HepG2 (cell line): ENCODE measurements around the gene ARL10. TPM values are rescaled to one million over a fixed set of nuclear protein-coding genes. Genes with fewer than 3 reads are reported as not detected.

Source experiments
- CBX5 ChIP-seq: sonication (generic); formaldehyde crosslinking; IDR thresholded peaks from 2 replicates; pipeline ENCODE4 v1.4.0; 2020; ENCODE audit warnings: missing genetic modification reagents, borderline replicate concordance
- GZF1 ChIP-seq: sonication (generic); formaldehyde crosslinking; IDR thresholded peaks from 2 replicates; pipeline ENCODE4 v1.5.1; 2020; ENCODE audit warnings: mild to moderate bottlenecking, missing genetic modification reagents
- HBP1 ChIP-seq: IDR thresholded peaks from 2 replicates; pipeline ENCODE4 v1.6.1; 2016; ENCODE audit warnings: low read depth, control low read depth
- PBX3 ChIP-seq: sonication (generic); formaldehyde crosslinking; IDR thresholded peaks from 2 replicates; pipeline ENCODE4 v1.8.1; 2023; ENCODE audit warnings: missing genetic modification reagents, inconsistent platforms, borderline replicate concordance
- RBM39 ChIP-seq: fragments of 200-400 bp; formaldehyde crosslinking; IDR thresholded peaks from one replicate; pipeline ENCODE4 v1.6.1; 2018; ENCODE audit warnings: antibody characterized with exemption, mild to moderate bottlenecking, low read depth, low read length; ENCODE audit not compliant: poor library complexity, severe bottlenecking
- THYN1 ChIP-seq: sonication (generic); formaldehyde crosslinking; IDR thresholded peaks from 2 replicates; pipeline ENCODE4 v1.8.1; 2023; ENCODE audit warnings: low read depth, mild to moderate bottlenecking, moderate library complexity, missing genetic modification reagents, borderline replicate concordance
- TRIM22 ChIP-seq: fragments of 450-650 bp; IDR thresholded peaks from 2 replicates; pipeline ENCODE4 v1.6.1; 2017
- U2AF1 ChIP-seq: fragments of 200-400 bp; formaldehyde crosslinking; optimal IDR thresholded peaks from 2 replicates; pipeline ENCODE3; 2017; ENCODE audit warnings: mild to moderate bottlenecking, low read depth, low read length
- U2AF2 ChIP-seq: fragments of 200-400 bp; formaldehyde crosslinking; IDR thresholded peaks from 2 replicates; pipeline ENCODE4 v1.6.1; 2017; ENCODE audit warnings: low read depth, mild to moderate bottlenecking, low read length
- ZC3H13 ChIP-seq: sonication (generic); formaldehyde crosslinking; IDR thresholded peaks from 2 replicates; pipeline ENCODE4 v1.8.1; 2023; ENCODE audit warnings: mild to moderate bottlenecking, missing genetic modification reagents, moderate library complexity
- ZNF124 ChIP-seq: sonication (generic); formaldehyde crosslinking; IDR thresholded peaks from 2 replicates; pipeline ENCODE4 v1.4.0; 2020; ENCODE audit warnings: missing genetic modification reagents
- ZNF138 ChIP-seq: sonication (generic); formaldehyde crosslinking; IDR thresholded peaks from 2 replicates; pipeline ENCODE4 v1.5.0; 2020; ENCODE audit warnings: mild to moderate bottlenecking, low read depth, missing genetic modification reagents
- ZNF362 ChIP-seq: sonication (generic); formaldehyde crosslinking; IDR thresholded peaks from 2 replicates; pipeline ENCODE4 v1.4.0; 2020; ENCODE audit warnings: missing genetic modification reagents, mild to moderate bottlenecking, borderline replicate concordance
- ZNF644 ChIP-seq: IDR thresholded peaks from 2 replicates; pipeline ENCODE4 v1.6.1; 2016; ENCODE audit warnings: low read depth
- ZNF646 ChIP-seq: sonication (generic); formaldehyde crosslinking; IDR thresholded peaks from 2 replicates; pipeline ENCODE4 v1.9.0; 2021; ENCODE audit warnings: mild to moderate bottlenecking, missing genetic modification reagents
- ZNF788 ChIP-seq: sonication (generic); formaldehyde crosslinking; IDR thresholded peaks from 2 replicates; pipeline ENCODE4 v1.5.0; 2020; ENCODE audit warnings: mild to moderate bottlenecking, missing genetic modification reagents, borderline replicate concordance
- polyA plus RNA-seq, 8 experiments: library from polyadenylated mRNA; depleted of rRNA in 3 of 8; stranded (reverse) in 7 of 8; unstranded in 1 of 8; fragments of >200 nt; fragmentation: Illumina TruSeq in 4 of 8; extraction: Trizol in 4 of 8; gene quantifications; 2 replicates each; pipeline versions ENCODE4 v1.2.1 to v1.2.3, GENCODE V29; 2011 to 2016; ENCODE audit warnings: low read depth in 4 of 8, missing spikeins in 1 of 8, mixed read lengths in 1 of 8; ENCODE audit not compliant: insufficient read depth in 1 of 8
- total RNA-seq, 5 experiments: library from RNA; depleted of rRNA; stranded (reverse); fragments of >200 nt; fragmentation: Illumina TruSeq; extraction: Trizol; gene quantifications; 2 replicates each; pipeline ENCODE4 v1.2.3, GENCODE V29; 2016; ENCODE audit warnings: low read depth in 1 of 5

The ARL10 gene
- total and polyA plus RNA-seq, 2 of the 13 experiments (the other 11 are each of a cell fraction or from before 2014, with no cell fraction given) = 0.18 to 0.50 TPM

- TF ChIP-seq ZNF362 (CRISPR knock-in tag) (peak; percentile 23; the same call in 1 of the 2 replicates), RBM39 (no peak), ZNF646 (CRISPR knock-in tag) (no peak), HBP1 (CRISPR knock-in tag) (no peak), ZNF788 (CRISPR knock-in tag) (peak; percentile 79; the same call in 1 of the 2 replicates), ZC3H13 (CRISPR knock-in tag) (no peak), CBX5 (CRISPR knock-in tag) (peak; percentile 52; the same call in 1 of the 2 replicates), ZNF138 (CRISPR knock-in tag) (peak; percentile 82; the same call in 1 of the 2 replicates), TRIM22 (no peak), U2AF2 (no peak), ZNF644 (CRISPR knock-in tag) (no peak), ZNF124 (CRISPR knock-in tag) (no peak), U2AF1 (no peak), GZF1 (no peak), PBX3 (CRISPR knock-in tag) (peak; percentile 37; the same call in 1 of the 2 replicates), THYN1 (CRISPR knock-in tag) (no peak)
These were observed 51.0 kb downstream of the ARL10 start, which contains the start of gene CLTB (continued) for GRCh38 chr5:176415952-176416924.
